Measurements from ENCODE around the gene ZNF808.
"Not testable (repeated sequence)": the region's sequence is repeated elsewhere in the genome, so short reads cannot be mapped to it uniquely, and the experiment has no call there.

ZNF808 gene

DNA sequence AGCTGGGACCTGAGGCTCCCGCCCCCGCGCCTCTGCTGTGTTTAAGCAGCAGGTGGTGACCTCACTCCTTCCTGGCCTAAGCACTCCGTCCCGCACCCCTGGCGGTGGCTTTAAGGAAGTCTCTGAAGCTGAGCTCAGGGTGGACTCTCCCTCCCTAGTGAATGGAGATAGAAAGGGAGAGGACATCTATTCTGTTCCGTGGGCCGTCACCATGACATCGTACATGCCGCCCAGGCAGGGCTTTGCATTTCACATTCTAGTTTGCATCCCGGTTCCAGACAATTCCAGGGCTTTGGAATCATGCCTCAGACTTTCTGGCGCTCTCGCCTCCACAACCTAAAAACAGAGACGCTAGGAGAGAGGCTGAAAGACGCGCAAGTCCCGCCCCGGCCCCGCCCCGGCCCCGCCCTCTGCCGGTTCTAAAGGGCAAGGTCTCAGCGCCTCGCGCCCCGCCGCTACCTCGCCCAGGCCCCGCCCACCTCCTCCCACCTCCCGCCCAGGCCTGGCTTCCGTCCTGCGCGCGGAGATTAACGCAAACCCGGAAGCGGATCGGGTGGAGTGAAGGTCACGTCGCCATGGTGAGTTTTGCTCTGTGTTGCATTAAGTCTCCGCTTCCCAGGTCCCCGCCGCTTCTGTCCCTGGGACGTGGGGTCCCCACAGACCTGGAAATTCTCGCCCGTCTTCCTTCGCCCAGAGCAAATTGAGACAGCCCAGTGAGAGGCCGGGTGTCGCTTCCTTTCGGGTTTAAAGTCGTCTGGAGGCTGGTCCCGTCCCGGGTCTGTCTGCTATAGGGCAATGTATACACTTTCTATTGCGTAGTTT is at the start of gene ZNF808:
Gene ZNF808, plus strand, starts transcription at position 535 of the 822 bp plus-strand sequence. CDS start 15,617 bp downstream, outside the sequence.
- peak; percentile 93 for DNase-seq (ENCODE audit: low read depth)

DNA sequence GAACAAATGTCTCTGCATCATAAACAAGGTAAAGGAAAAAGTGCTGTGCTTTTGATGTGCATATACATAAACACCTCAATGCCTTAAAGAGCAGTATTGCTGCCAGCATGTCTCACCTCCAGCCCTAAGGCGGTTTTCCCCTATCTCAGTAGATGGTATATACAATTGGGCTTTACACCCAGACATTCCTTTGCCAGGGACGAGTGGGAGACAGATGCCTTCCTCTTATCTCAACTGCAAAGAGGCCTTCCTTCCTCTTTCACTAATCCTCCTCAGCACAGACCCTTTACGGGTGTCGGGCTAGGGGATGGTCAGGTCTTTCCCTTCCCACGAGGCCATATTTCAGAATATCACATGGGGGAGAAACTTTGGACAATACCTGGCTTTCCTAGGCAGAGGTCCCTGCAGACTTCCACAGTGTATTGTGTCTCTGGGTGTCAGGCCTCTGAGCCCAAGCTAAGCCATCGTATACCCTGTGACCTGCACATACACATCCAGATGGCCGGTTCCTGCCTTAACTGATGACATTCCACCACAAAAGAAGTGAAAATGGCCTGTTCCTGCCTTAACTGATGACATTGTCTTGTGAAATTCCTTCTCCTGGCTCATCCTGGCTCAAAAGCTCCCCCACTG is 43.2 kb upstream of the ZNF808 start:
- DNase-seq (ENCODE audit: low read depth) = not testable (repeated sequence)

DNA sequence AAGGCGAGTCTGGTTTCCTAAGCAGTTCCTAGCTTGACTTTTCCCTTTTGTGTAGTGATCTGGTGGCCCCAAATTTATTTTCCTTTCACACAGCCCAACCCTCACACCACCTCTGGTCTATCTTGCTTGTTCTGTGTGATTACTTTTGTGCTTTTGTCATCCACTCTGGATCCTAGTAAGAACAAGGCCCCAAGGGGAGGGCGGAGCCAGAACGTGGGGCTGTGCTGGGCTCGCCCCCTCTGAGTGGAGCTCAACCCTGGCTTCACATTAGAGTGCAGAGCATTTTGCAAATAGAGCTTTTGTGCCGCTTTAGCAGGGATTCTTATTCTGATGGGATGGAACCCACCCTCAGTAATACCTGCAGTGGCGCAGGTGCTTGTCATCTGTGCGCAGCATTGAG is 42.4 kb upstream of the ZNF808 start:
- DNase-seq (ENCODE audit: low read depth) = not testable (repeated sequence)

DNA sequence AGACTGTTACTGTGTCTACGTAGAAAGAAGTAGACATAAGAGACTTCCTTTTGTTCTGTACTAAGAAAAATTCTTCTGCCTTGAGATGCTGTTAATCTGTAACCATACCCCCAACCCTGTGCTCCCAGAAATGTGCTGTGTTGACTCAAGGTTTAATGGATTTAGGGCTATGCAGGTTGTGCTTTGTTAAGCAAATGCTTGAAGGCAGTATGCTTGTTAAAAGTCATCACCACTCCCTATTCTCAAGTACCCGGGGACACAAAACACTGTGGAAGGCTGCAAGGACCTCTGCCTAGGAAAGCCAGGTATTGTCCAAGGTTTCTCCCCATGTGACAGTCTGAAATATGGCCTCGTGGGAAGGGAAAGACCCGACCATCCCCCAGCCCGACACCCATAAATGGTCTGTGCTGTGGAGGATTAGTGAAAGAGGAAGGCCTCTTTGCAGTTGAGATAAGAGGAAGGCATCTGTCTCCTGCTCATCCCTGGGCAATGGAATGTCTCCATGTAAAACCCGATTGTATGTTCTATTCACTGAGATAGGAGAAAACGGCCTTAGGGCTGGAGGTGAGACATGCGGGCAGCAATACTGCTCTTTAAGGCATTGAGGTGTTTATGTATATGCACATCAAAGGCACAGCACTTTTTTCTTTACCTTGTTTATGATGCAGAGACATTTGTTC is 41.8 kb upstream of the ZNF808 start:
- DNase-seq (ENCODE audit: low read depth) = not testable (repeated sequence)

DNA sequence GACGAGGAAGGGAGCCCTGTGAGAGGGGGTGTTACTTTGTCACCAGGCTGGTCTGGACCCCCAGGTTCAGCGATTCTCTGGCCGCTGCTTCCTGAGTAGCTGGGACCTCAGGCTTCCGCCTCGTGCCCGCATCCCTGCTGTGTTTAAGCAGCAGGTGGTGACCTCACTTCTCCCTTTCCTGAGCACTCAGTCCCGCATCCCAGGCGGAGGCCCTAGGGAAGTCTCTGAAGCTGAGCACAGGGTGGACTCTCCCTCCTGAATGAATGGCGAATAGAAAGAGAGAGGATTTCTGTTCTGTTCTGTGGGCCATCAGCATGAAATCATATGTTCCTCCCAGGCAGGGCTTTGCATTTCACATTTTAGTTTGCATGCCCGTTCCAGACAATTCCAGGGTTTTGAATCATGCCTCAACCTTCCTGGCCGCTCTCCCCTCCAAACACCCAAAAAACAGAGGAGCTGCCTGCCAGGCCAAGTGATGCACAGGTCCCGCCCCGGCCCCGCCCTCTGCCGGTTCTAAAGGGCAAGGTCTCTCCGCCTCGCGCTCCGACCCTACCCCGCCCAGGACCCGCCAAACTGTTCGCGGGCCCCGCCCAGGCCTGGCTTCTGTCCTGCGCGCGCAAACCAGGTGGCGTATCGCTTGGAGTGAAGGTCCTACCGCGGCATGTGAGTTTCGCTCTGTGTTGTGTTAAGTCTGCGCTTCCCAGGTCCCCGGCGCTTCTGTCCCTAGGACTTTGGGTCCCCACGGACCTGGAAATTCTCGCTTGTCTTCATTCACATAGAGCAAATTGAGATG is 35.1 kb upstream of the ZNF808 start:
- no peak for DNase-seq (ENCODE audit: low read depth)

DNA sequence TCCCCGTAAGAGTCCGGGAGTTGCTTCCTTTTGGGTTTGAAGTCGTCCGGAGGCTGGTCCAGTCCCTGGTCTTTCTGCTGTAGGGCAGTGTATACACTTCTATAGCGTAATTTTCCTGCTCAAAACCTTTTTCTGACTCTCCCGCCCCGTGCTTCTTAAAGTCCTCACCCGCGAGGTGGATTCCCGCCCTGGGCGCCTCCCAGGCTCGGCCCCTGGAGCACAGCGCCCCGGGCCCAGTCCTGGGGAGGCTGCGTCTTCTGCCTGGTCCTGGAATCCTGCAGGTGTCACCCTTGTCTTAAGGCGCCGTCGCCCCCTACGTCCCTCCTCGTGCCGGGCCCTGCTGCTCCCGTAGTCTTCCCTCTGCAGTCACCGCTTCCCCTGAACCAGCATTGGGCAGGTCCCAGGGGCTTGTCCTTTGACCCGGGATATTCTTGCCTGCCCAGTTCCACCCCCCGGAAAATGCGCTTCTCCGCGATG is 34.4 kb upstream of the ZNF808 start:
- no peak for DNase-seq (ENCODE audit: low read depth)

DNA sequence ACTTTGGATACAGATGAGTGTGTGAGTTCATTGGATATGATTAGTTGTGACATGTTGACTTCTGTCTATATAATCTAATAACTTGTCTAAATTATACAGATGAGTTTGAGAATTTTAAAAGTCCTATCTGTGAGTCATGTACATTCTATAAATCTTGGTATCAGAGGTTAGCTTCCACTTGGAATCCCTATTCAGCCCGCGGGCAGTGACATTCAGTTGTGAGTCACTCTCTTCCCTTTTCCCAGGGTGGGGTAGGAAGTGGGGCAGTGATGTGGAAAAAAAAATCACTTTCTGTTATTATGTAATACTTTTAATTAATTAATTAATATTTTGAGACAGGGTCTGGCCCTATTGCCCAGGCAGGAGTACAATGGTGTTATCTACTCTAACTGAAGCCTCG is 33.0 kb upstream of the ZNF808 start:
- DNase-seq (ENCODE audit: low read depth) = peak; percentile 51

DNA sequence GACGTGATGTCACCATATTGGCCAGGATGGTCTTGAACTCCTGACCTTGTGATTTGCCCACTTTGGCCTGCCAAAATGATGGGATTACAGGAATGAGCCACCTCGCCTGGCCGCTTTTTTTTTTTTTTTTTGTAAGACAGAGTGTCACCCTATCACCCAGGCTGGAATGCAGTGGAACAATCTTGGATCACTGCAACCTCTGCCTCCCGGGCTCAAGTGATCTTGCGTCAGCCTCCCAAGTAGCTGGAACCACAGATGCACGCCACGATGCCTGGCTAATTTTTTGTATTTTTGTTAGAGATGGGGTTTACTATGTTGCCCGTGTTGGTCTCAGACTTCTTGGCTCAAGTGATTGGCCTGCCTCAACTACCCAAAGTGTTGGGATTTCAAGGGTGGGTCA is 28.9 kb upstream of the ZNF808 start:
- DNase-seq (ENCODE audit: low read depth) = no peak

DNA sequence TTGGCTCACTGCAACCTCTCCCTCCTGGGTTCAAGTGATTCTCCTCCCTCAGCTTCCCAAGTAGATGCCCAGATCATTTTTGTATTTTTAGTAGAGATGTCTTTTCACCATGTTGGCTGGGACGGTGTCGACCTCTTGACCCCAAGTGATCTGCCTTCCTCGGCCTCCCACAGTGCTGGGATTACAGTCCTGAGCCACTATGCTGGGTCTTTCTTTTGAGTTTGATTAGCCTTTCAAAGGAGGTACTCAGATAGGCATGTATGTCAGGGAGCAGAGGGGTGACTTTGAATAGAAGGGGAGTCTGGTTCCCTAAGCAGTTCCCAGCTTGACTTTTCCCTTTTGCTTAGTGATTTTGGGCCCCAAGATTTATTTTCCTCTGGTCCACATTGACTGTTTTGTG is 27.0 kb upstream of the ZNF808 start:
- DNase-seq (ENCODE audit: low read depth) = not testable (repeated sequence)

DNA sequence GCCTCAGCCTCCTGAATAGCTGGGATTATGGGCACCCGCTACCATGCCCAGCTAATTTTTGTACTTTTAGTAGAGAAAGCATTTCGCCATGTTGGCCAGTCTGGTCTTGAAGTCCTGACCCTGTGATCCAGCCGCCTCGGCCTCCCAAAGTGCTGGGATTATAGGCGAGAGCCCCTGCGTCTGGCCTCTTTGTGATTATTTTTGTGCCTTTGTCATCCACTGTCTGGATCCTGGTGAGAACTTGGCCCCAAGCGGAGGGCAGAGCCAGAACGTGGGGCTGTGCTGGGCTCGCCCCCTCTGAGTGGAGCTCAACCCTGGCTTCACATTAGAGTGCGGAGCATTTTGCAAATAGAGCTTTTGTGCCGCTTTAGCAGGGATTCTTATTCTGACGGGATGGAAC is 26.5 kb upstream of the ZNF808 start:
- not testable (repeated sequence) for DNase-seq (ENCODE audit: low read depth)

DNA sequence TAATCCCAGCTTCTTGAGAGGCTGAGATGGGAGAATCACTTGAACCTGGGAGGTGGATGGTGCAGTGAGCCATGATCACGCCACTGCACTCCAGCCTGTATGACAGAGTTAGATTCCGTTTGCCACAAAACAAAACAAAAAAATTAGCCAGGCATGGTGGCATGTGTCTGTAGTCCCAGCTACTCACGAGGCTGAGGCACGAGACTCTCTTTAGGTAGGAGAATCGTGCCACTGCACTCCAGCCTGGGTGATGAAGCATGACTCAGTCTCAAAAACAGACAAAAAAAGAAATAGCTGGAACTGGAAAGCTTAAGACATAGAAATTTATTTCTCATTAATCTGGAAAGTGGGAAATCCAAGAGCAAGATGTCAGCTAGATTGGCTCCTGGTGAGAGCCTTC is 20.2 kb upstream of the ZNF808 start:
- peak; percentile 2 for DNase-seq (ENCODE audit: low read depth)

DNA sequence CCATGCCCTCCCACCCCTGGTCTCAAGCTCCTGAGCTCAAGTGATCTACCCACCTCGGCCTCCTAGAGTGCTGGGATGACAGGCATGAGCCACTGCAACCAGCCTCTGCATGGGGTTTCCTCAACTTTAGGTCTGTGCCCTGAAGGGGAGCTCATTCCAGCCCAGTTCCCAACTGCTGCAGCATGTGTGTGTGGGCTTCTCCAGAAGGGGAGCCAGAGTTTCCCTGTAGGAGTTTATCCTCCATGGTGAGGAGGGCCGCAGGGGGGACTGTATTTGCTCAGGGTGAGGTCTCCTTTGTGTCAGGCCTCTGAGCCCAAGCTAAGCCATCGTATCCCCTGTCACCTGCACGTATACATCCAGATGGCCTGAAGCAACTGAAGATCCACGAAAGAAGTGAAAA is 11.3 kb upstream of the ZNF808 start:
- DNase-seq (ENCODE audit: low read depth) = no peak

DNA sequence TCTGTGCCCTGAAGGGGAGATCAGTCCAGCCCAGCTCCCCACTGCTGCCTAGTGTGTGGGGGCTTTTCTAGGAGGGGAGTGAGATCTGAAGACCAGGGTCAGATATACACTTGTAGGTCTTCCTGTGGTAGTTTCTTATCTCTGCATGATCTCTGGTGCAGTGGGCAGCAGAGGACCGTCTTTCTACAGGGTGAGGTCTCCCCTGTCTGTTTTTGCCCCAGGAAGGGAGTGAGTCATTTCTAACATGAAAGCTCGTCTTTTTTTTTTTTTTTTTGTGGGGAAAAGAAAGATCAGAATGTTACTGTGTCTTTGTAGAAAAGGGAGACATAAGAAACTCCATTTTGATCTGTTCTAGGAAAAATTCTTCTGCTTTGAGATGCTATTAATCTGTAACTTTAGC is 8.8 kb upstream of the ZNF808 start:
- peak; percentile 10 for DNase-seq (ENCODE audit: low read depth)

DNA sequence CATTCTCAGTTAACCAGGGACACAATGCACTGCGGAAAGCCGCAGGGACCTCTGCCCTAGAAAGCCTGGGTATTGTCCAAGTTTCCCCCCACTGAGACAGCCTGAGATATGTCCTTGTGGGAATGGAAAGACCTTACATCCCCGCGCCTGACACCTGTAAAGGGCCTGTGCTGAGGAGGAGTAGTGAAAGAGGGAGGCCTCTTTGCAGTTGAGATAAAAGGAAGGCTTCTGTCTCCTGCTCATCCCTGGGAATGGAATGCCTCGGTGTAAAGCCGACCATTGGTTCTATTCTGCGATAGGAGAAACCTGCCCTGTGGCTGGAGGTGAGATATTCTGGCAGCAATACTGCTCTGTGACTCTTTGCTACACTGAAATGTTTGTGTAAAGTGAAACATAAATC is 8.3 kb upstream of the ZNF808 start:
- not testable (repeated sequence) for DNase-seq (ENCODE audit: low read depth)

DNA sequence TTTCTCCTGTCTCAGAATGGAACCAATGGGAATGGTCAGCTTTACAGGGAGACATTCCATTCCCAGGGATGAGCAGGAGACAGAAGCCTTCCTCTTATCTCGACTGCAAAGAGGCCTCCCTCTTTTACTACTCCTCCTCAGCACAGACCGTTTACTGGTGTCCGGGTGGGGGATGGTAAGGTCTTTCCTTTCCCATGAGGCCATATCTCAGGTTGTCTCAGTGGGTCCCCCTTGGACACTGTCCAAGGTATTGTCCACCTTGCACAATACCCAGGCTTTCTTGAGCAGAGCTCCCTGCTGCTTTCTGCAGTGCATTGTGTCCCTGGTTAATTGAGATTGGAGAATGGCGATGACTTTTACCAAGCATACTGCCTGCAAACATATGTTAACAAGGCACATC is 7.5 kb upstream of the ZNF808 start:
- DNase-seq (ENCODE audit: low read depth) = no peak

DNA sequence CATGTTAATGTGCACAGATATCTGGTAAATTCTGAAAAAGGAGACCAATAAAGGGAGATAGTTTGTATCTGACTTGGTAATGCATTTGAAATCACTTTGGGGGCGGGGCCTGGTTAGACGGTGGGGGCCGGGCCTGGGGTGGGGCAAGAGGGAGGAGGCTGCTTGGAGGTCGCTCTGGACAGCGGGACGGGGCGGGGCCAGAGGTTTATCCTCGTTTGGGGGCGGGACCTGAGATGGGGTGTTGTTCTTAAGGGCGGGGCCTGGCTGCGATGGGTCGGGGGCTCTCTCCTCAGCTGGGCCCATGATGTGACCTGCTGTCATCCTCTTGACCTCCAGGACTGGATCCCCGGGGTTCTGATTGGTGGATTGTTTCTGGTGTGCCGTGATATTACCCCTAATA is 4.9 kb upstream of the ZNF808 start:
- DNase-seq (ENCODE audit: low read depth) = no peak

DNA sequence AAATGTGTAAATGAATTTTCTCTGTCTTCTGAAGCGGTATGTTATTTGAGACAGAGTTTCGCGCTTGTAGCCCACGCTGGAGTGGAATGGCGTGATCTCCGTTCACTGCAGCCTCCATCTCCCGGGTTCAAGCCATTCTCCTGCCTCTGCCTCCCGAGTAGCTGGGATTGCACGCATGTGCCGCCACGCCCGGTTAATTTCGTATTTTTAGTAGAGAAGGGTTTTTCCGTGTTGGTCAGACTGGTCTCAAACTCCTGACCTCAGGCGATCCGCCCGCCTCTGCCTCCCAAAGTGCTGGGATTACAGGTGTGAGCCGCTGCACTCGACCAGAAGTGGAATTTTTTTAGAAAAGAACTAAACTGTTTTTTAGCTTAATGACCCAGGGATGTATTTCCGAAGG is 3.4 kb upstream of the ZNF808 start:
- DNase-seq (ENCODE audit: low read depth) = no peak

DNA sequence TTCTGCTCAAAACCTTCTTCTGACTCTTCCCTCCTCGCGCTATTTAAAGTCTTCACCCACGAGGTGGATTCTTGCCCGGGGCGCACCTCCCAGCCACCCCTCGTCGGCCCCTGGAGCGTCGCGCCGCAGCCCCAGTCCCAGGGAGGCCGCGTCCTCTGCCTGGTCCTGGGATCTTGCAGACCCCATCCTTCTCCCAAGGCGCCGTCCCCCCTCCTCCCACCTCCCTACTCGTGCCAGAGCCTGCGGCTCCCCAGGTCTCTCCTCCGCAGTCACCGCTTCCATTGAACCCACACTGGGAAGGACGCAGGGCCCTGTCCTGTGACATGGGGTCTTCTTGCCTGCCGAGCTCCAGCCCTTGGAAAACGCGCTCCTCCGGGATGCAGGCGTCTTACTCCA is 486 bp downstream of the ZNF808 start:
- peak; percentile 13 for DNase-seq (ENCODE audit: low read depth)

DNA sequence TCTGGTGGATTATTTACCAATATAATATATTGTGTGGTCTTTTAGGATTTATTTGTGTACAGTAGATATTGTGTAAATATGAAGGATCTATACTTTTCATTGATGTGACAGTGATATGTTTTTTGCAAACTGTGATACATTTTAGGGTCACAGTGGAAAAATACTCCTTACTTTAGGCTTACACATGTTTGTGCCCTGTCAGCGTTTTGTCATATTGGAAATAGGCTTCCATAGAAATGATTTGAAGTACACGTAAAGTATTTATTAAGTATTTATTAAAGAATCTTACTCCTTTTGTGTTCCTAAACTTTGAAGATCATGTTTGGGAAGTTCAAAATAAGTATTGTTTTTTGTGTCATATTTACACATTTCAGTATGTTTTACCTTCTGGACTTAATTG is 5.0 kb downstream of the ZNF808 start:
- DNase-seq (ENCODE audit: low read depth) = no peak

DNA sequence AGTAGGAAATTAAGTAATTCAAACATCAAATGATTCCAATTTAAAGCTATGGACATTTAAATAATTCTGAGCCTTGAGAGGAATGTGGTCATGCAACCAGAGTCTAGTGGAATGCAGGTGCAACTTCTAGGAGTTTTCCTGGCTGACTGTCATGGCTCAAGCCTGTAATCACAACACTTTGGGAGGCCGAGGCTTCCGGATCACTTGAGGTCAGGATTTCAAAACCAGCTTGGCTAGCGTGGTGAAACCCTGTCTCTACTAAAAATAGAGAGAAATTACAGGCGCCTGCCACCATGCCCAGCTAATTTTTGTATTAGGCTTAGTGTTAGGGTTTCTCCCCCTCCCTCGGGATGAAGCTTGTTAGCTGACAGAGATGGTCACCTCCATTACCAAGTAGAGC is 6.4 kb downstream of the ZNF808 start:
- DNase-seq (ENCODE audit: low read depth) = no peak

DNA sequence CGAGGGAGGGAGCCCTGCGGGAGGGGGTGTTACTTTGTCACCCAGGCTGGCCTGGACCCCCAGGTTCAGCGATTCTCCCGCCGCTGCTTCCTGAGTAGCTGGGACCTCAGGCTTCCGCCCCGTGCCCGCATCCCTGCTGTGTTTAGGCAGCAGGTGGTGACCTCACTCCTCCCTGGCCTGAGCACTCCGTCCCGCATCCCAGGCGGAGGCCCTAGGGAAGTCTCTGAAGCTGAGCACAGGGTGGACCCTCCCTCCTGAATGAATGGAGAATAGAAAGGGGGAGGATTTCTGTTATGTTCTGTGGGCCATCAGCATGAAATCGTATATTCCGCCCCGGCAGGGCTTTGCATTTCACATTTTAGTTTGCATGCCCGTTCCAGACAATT is 7.9 kb downstream of the ZNF808 start:
- DNase-seq (ENCODE audit: low read depth) = not testable (repeated sequence)

DNA sequence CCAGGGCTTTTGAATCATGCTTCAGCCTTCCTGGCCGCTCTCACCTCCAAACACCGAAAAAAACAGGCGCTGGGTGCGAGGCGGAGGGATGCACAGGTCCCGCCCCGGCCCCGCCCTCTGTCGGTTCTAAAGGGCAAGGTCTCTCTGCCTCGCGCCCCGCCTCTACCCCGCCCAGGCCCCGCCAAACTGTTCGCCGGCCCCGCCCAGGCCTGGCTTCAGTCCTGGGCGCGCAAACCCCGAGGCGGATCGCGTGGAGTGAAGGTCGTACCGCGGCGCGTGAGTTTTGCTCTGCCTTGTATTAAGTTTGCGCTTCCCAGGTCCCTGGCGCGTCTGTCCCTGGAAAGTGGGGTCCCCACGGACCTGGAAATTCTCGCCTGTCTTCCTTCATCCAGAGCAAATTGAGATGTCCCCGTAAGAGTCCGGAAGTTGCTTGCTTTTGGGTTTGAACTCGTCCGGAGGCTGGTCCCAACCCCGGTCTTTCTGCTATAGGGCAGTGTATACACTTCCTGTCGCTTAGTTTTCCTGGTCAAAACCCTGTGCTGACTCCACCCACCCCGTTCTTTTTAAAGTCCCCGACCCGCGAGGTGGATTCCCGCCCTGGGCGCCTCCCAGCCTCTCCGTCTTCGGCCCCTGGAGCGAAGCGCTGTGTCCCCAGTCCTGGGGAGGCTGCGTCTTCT is 8.4 kb downstream of the ZNF808 start:
- peak; percentile 88 for DNase-seq (ENCODE audit: low read depth)

All from ELR (cell line).